LoVo (cell line): ENCODE results near the gene AUTS2.

Experiments
- DNase-seq: peaks from one replicate; pipeline ENCODE4 v3.0.0-alpha.2; 2016; ENCODE audit warnings: low spot score

AUTS2 gene

DNA sequence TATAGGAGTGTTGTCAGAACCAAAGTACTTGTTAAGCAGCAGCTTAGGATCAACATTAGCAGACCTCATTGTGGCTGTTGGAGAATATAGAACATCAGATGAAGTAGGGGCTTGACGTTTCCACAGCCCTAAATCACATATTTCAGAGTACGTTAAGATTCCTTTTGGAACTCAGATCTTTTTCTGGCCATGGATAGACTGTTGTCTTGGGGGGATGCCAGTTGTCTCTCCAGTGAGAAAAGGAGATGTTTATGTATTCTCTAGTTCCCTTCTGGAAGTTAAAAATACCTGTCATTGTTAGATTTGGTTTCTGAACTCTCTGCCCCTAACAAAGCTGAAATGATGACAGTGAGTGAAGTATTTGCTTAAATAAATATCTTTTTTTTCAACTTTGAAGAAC is 191.3 kb downstream of the AUTS2 start:
- DNase-seq = no peak

DNA sequence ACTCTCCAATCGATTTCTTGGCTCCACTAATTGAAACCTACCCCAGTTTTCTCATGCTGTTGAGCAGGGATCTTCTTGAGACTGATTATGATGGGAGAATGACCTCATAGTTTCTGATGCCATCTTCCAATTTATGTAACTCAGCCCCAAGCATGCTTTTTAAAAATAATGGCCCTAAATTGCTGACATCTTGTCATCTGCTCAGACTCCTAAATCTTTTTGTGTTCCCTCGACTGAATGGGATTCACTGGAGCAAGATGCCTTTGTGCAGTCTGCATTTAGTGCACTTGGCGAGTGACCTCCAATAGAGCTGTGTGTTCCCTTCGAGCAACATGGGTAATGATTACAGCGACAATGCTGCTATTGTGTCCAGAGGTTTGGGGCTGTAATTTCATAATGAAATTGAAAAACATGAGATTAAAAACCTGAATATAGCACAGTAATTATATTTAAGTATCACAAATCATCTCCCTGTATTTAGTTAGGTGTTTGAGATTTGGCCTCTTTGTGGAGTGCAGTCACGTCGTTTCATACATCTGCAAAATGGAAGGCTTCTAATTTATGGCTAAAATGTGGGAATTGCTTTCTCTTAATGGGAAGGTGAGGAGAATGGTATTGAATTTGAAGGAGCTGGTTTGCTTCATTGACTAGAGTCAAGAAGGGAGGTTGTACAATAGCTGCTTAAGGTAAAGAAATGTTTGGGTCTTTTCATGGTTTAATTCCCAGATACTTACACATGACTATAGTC is 192.9 kb downstream of the AUTS2 start:
- DNase-seq = no peak

- DNase-seq = no peak
Measured at GRCh38 chr7:69791739-69792138, 193.5 kb downstream of the AUTS2 start.

- DNase-seq = no peak
Measured at GRCh38 chr7:69795932-69796331, 197.7 kb downstream of the AUTS2 start.

DNA sequence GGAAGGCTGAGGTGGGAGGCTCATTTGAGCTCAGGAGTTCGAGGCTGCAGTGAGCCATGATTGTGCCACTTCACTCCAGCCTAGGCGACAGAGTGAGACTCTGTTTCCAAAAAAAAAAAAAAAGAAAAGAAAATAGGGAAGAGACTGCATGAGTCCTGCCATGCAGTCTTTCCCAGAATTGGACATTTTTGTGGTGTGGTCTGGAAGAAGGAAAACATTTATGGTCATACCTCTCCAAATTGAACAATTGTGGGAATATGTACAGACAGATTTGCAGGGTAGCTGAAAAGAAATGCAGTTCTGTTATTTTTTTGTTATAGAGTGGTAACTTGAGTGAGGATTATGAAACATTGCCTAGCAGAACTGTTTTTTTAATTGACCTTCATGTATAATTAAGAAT is 198.1 kb downstream of the AUTS2 start:
- DNase-seq = no peak

DNA sequence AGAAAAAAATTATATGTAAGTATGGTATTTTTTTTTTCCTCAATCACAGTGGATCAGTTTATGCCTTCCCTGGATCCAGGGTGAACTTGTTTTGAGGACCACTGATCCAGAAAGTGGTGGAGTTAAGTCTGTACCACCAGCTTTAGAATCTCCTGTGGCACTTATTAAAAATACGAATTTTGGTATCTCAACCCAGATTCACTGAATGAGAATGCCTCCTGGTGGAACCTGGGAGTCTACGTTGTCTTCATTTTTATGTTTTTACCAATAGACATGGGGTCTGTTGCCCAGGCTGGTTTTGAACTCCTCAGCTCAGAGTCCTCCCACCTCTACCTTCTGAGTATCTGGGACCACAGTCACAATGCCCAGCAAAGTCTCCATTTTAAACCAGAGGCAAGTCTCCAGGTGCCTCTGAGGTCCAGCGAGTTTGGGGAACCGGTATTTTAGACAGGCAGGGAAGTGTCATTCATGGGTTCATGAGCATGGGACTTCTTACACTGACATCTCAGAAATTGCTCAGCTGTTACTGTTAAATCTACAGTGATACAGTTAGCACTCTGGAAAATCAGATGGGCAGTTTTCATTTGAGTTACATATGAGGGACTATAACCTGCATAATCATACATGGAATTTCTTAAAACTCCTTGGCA is 200.9 kb downstream of the AUTS2 start:
- no peak for DNase-seq

- no peak for DNase-seq
Measured at GRCh38 chr7:69799990-69800389, 201.7 kb downstream of the AUTS2 start.

- peak; percentile 60 for DNase-seq
Measured at GRCh38 chr7:69800495-69800894, 202.2 kb downstream of the AUTS2 start.

DNA sequence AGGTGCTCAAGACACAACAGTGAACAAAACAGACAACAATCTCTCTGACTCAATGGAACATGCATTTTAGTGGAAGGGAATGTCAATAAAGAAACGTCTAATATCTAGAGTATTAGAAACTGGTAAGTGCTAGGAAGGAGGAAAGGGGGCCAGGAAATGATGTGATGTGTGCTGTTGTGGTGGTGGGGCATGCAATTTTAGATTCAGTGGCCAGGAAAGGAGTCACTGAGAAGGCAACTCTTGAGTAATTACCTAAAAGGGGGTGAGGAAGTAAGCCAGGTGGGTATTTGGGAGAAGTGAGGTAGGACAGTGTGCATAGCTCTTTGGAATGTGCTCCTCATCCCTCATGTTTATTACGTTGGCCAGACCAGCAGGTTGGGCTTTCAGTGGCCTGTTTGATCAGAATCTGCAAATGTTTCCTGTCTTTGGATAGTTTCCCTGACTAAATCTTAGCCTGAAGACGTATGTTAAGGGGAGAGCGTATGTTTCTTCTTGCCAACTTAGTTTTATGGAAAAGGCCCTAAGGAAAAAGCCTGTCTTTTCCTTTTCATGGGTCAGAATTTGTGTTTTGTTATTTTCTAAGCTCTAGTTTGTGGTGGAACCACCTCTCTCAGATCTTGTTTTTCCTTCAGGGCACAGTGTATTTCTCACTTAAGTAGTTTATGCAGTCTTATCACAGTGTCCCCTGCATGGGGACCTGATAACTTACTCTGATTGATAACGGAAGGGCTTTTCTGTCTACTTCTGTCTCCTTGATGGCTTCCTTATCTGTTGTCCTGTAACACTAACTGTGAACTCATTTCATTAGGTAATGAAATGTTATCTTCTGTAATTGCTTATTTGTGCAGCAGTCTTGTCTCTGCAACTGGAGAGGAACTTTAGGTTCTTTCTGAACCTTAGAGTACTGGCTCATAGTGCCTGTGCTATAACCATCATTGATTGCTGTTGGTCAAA is 203.7 kb downstream of the AUTS2 start:
- DNase-seq = no peak

GRCh38 chr7:69803699-69804516 is 205.6 kb downstream of the AUTS2 start:
- no peak for DNase-seq

DNA sequence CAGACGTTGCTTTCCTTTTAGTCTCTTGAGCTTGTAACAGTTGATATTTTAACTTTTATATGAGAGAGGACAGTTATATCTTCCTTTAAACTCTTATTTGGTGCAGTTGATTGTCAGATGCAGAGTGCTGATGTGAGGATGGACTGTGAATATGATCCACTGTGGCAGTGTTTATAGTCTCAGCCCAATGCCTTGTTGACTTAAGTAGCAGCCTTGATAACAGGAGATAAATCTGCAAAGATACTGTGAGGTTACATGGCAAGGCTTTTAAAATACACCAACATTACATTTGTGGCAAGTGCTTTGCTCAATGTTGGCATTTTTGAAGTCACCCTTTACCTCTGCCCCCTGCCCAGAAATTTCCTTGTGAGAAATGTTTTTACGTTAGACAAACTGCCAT is 206.7 kb downstream of the AUTS2 start:
- no peak for DNase-seq

- DNase-seq = no peak
Measured at GRCh38 chr7:69808391-69808790, 210.1 kb downstream of the AUTS2 start.

DNA sequence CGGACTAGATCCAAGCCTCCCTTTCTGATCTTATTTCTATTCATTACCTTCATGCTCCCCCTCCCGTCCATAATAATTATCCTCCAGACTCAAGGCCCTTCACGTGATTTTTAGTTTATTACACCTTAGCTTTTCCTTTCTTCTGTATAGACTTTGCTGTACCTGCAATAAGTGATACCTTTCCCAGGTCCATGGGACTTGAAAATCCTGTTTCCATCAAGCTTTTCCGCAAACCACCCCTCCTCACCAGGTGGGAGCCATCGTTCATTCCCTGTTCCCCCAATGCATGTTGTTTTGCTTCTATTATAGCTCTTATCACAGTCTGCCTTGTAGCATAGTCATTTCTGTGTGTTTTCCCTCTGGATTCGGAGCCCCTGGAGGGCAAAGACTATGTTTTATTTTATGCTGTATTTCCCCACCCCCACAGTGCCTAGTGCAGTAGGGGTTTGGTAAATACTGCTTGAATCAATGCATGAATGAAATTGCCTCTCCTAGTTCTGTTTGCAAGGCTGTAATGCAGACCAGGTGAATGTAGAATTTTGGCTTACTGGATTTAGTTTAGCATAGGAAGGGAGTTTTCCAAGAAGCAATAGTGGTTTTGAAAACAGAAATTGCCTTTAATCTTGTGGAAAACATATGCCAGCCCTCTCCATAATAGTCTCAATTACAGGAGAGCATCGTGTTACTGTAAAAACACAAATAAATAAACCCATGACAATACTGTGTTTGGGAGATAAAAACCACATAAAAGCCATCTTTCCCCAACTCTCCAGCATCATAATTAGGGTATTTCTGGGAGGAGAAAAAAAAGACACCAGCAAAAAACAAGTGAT is 213.4 kb downstream of the AUTS2 start:
- DNase-seq = no peak

- no peak for DNase-seq
Measured at GRCh38 chr7:69812756-69813155, 214.5 kb downstream of the AUTS2 start.

DNA sequence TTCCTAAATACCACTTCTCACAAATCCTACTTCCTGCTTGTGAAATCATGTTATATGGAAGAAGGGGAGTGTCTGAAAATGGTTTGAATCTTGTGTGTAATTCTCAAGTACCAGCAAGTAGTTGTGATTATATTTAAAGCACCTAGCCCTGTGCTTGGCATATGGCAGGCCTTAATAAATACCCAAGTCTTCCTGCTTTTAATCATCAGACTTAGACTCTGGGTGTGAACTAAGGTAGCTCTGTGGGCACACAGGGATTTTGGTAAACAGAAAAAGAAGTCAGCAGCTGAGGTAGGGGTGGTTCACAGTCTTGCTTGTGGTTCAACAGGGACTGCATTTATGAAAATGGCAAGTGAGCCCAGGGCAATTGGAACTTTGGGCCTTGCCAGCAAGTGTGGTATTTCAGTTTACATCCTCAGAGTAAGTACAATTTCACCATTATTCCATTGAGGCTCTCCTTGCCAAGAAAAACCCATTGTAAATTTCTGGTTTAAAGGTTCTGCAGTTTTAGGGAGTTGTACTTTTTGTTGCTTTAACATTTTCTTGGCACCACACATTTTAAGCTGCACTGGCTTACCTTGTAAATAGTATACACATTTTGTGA is 215.5 kb downstream of the AUTS2 start:
- DNase-seq = no peak

DNA sequence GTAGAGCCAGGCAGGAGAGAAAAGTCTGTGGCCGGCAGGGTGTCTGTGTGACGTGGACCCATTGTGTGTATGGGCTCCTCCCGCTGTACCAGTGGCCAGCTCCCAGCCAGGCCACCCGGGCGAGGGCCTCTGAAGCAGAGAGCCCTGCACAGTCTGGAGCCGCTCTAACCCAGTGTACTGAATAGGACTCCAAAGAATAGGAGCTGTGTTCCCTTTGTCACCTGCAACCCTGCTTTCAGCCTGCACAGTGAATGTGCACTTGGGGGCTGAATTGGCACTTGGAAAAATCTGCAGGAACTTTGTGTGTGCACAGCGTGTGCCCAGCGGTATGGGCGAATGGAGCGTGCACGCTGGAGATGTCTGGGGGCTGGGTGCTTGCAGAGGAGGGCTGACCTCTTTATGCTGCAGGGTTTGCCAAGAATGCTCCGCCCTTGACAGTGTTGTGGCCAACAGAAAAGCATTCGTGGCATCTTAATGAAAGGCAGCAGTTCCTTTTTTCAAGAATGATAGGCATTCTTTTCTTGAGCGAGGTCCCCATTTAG is 216.2 kb downstream of the AUTS2 start:
- no peak for DNase-seq

DNA sequence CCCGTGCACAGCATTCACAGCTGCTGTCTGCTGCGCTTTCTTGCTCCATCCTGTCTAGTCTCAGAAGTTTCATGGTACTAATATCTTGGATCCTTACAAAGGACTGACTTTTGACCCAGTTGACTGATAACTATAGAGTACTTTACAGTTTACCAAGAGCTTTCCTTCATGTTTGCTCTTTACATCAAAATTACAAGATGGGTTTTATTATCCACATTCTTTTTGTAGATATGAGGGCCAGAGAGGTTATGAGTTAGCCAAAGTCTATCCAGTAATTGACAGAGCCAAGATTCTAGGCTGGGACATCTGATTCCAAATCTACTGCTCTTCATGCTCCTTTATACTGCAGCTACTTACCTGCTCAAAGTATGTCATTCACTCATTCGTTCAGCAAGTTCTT is 218.2 kb downstream of the AUTS2 start:
- no peak for DNase-seq

GRCh38 chr7:69817121-69817520 is 218.8 kb downstream of the AUTS2 start:
- DNase-seq = no peak

DNA sequence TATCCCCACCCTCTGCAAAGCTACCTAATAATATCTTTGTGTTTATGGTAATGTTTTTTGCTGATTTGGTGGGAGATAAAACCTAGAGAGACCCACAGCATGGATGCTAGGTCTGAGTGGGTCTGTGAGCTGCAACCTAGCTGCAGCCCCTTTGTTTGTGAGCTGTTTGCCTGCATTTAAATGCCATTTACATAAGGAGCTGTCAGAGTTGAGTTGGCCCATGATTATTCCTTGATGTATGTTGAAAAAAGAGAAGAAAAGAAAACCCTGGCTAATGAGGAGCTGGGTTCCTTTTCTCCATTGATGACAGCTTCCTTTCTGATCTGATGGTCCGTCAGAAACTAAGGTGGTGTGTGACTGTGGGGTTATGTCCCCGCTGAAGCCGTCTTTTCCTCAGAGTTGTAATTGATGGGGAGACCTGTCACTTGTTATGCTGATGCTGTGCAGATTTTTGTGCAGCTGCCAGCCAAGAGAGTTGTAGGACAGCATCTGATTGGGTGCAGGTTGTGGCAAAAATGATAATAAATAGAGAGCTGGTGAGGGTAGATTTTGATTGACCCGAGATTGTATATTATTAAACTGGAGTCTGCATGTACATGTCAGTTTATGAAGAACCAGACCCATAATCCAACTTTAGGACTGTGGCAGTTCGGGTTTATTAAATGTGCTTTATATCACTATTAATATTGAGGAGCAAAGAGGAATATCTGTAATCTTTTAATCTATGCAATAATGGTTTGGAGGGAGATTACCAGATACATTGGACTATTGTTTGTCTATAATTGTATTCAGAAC is 219.8 kb downstream of the AUTS2 start:
- no peak for DNase-seq
